Measurements from ENCODE around the gene AR. TPM values are rescaled to one million over a fixed set of nuclear protein-coding genes. Genes with fewer than 3 reads are reported as not detected.

The AR gene
- total and polyA plus RNA-seq, 4 donors, result 0.43 to 5.3 (median 2.8) TPM

GRCh38 chrX:67599532-67599931 lies 55.7 kb downstream of the AR start:
- Histone ChIP-seq H3K4me3 (no peak overlapping the region), H3K27ac (ENCODE audit: low read depth in 1 of 2, low read length in 1 of 2) (no peak overlapping the region), H3K4me1 (ENCODE audit: control insufficient read depth in 5 of 5, insufficient read depth in 5 of 5, low read length in 5 of 5) (no peaks in the 10 kb centered on the region), H3K9ac (ENCODE audit: insufficient read depth in 1 of 2, low read length in 2 of 2) (no peak overlapping the region), H3K9me3 (ENCODE audit: control insufficient read depth in 4 of 4, insufficient read depth in 3 of 4, low read length in 3 of 4) (no peaks in the 10 kb centered on the region), H3K36me3 (ENCODE audit: control insufficient read depth in 4 of 4, insufficient read depth in 4 of 4, low read length in 4 of 4) (no peaks in the 10 kb centered on the region), H3K27me3 (ENCODE audit: control insufficient read depth in 3 of 3, insufficient read depth in 3 of 3, low read length in 2 of 3) (no peaks in the 10 kb centered on the region)
- ATAC-seq (ENCODE audit: insufficient read depth, low FRiP score), result no peak
- no peak for DNase-seq
- WGBS, 2 donors, result 77 to 86% methylated on average over 3 of the region's 3 CpGs
- no peak for TF ChIP-seq CTCF (IDR thresholded peaks at IDR 0.05; ENCODE audit: control extremely low read depth, extremely low read depth)

GRCh38 chrX:67601771-67602170 lies 58.0 kb downstream of the AR start:
- ATAC-seq (ENCODE audit: insufficient read depth, low FRiP score) (no peak), DNase-seq (no peak)
- Histone ChIP-seq H3K27ac (ENCODE audit: low read depth in 1 of 2, low read length in 1 of 2) (no peak overlapping the region), H3K27me3 (ENCODE audit: control insufficient read depth in 3 of 3, insufficient read depth in 3 of 3, low read length in 2 of 3) (no peaks in the 10 kb centered on the region), H3K4me1 (ENCODE audit: control insufficient read depth in 5 of 5, insufficient read depth in 5 of 5, low read length in 5 of 5) (no peaks in the 10 kb centered on the region), H3K4me3 (no peak overlapping the region), H3K9ac (ENCODE audit: insufficient read depth in 1 of 2, low read length in 2 of 2) (no peak overlapping the region), H3K36me3 (ENCODE audit: control insufficient read depth in 4 of 4, insufficient read depth in 4 of 4, low read length in 4 of 4) (no peaks in the 10 kb centered on the region), H3K9me3 (ENCODE audit: control insufficient read depth in 4 of 4, insufficient read depth in 3 of 4, low read length in 3 of 4) (no peaks in the 10 kb centered on the region)
- 65 to 95% methylated on average over 1 of the region's 1 CpG for WGBS, 2 donors
- no peak for TF ChIP-seq CTCF (IDR thresholded peaks at IDR 0.05; ENCODE audit: control extremely low read depth, extremely low read depth)

- 61 to 92% methylated on average over 3 of the region's 3 CpGs for WGBS, 2 donors
- no peaks in the 10 kb centered on the region for H3K4me1 ChIP-seq (ENCODE audit: control insufficient read depth in 5 of 5, insufficient read depth in 5 of 5, low read length in 5 of 5)
- ATAC-seq (ENCODE audit: insufficient read depth, low FRiP score) (peak; percentile 58), DNase-seq (no peak)
- H3K9ac ChIP-seq (ENCODE audit: insufficient read depth in 1 of 2, low read length in 2 of 2), result no peak overlapping the region
- H3K4me3 ChIP-seq, result no peak overlapping the region
- H3K27ac ChIP-seq (ENCODE audit: low read depth in 1 of 2, low read length in 1 of 2), result no peak overlapping the region
- no peak for TF ChIP-seq CTCF (IDR thresholded peaks at IDR 0.05; ENCODE audit: control extremely low read depth, extremely low read depth)
- H3K36me3 ChIP-seq (ENCODE audit: control insufficient read depth in 4 of 4, insufficient read depth in 4 of 4, low read length in 4 of 4), result no peaks in the 10 kb centered on the region
- no peaks in the 10 kb centered on the region for H3K27me3 ChIP-seq (ENCODE audit: control insufficient read depth in 3 of 3, insufficient read depth in 3 of 3, low read length in 2 of 3)
- H3K9me3 ChIP-seq (ENCODE audit: control insufficient read depth in 4 of 4, insufficient read depth in 3 of 4, low read length in 3 of 4), result no peaks in the 10 kb centered on the region
These were observed 61.3 kb downstream of the AR start for GRCh38 chrX:67604979-67605703.

GRCh38 chrX:67607466-67607865 lies 63.6 kb downstream of the AR start:
- H3K4me3 ChIP-seq, result no peak overlapping the region
- no peaks in the 10 kb centered on the region for H3K9me3 ChIP-seq (ENCODE audit: control insufficient read depth in 4 of 4, insufficient read depth in 3 of 4, low read length in 3 of 4)
- no peaks in the 10 kb centered on the region for H3K4me1 ChIP-seq (ENCODE audit: control insufficient read depth in 5 of 5, insufficient read depth in 5 of 5, low read length in 5 of 5)
- 83 to 100% methylated on average over 1 of the region's 1 CpG for WGBS, 2 donors
- no peak overlapping the region for H3K27ac ChIP-seq (ENCODE audit: low read depth in 1 of 2, low read length in 1 of 2)
- H3K9ac ChIP-seq (ENCODE audit: insufficient read depth in 1 of 2, low read length in 2 of 2), result no peak overlapping the region
- no peak for ATAC-seq (ENCODE audit: insufficient read depth, low FRiP score)
- no peaks in the 10 kb centered on the region for H3K36me3 ChIP-seq (ENCODE audit: control insufficient read depth in 4 of 4, insufficient read depth in 4 of 4, low read length in 4 of 4)
- H3K27me3 ChIP-seq (ENCODE audit: control insufficient read depth in 3 of 3, insufficient read depth in 3 of 3, low read length in 2 of 3), result no peaks in the 10 kb centered on the region
- no peak for TF ChIP-seq CTCF (IDR thresholded peaks at IDR 0.05; ENCODE audit: control extremely low read depth, extremely low read depth)
- no peak for DNase-seq

All from lung (tissue), 12 donors.